ENCODE measurements around the gene BATF2. TPM values are rescaled to one million over a fixed set of nuclear protein-coding genes. Genes with fewer than 3 reads are reported as not detected.

The BATF2 gene
- polyA plus RNA-seq, 1 of the 3 experiments (the other 2 are of a cell fraction), result 0.20 TPM

- Histone ChIP-seq H3K27me3 (ENCODE audit: insufficient read depth) (no peaks in the 10 kb centered on the region), H3F3A (replicated peaks; ENCODE audit: insufficient read depth) (no peaks in the 10 kb centered on the region), H3K9me3 (no peaks in the 10 kb centered on the region), H3K9ac (no peak overlapping the region), H4K20me1 (ENCODE audit: insufficient read depth) (no peaks in the 10 kb centered on the region), H2AFZ (ENCODE audit: low read depth) (no peak overlapping the region), H3K79me2 (ENCODE audit: insufficient read depth) (peaks cover 4% of the 10 kb centered on the region; the same call in 1 of the 2 replicates), H3K9me2 (no peaks in the 10 kb centered on the region), H3K36me3 (replicated peaks in 1 of 2; ENCODE audit: control insufficient read depth in 1 of 2, insufficient read depth in 2 of 2, low read length in 1 of 2) (peaks cover 8 to 10% of the 10 kb centered on the region in 2 experiments), H3K4me1 (ENCODE audit: control insufficient read depth in 1 of 2, insufficient read depth in 2 of 2, low read depth in 1 of 2, low read length in 1 of 2) (peaks cover 0 to 2% of the 10 kb centered on the region in 2 experiments; a peak in 1 of 4 replicates), H3K27ac (ENCODE audit: low read depth in 2 of 2, low read length in 1 of 2) (no peak overlapping the region), H3K4me2 (no peak overlapping the region), H3K4me3 (ENCODE audit: low read depth in 2 of 2, low read length in 1 of 2) (no peak overlapping the region)
- 88% methylated on average over 9 of the region's 13 CpGs for WGBS (ENCODE audit: low lambda C conversion rate)
- CTCF ChIA-PET, result interaction anchor here (0.9 to 1.1 kb wide), 3 partner anchors 9 to 144 kb away, joined by 3 to 4 read pairs (median 3); partner anchors contain the start of gene SAC3D1
- TF ChIP-seq SMC3 (IDR thresholded peaks at IDR 0.05; ENCODE audit: low read depth, low read length) (no peak), ELF1 (IDR thresholded peaks at IDR 0.05) (no peak), MXI1 (IDR thresholded peaks at IDR 0.05; ENCODE audit: low read depth, low read length) (no peak), YY1 (IDR thresholded peaks at IDR 0.05; ENCODE audit: low read depth) (no peak), RXRA (IDR thresholded peaks at IDR 0.05; ENCODE audit: borderline replicate concordance, low read depth) (no peak), RCOR1 (IDR thresholded peaks at IDR 0.05; ENCODE audit: low read length) (no peak), REST (IDR thresholded peaks at IDR 0.05; ENCODE audit: low read depth, low read length) (no peak), GATA2 (CRISPR knock-in tag; IDR thresholded peaks at IDR 0.05) (no peak)
- DNase-seq, result no peak
- POLR2A ChIA-PET, result interaction anchor here (0.8 to 1.4 kb wide), 2 partner anchors 18 to 65 kb away, joined by 3 read pairs; partner anchors contain the start of gene ARL2
These were observed 35.4 kb upstream of the BATF2 start for GRCh38 chr11:65032216-65032615.

- H3K4me2 ChIP-seq, result peak within 1 kb of the TSS; percentile 76
- ChIA-PET CTCF (interaction anchor here (0.6 to 6.0 kb wide), 7 partner anchors 10 to 259 kb away, joined by 3 to 56 read pairs (median 6); partner anchors contain the start of genes ARL2, BATF2 and SAC3D1), POLR2A (interaction anchor here (1.3 kb wide), 1 partner anchor 13 kb away, joined by 5 read pairs; the partner anchor contains the start of gene SAC3D1)
- H4K20me1 ChIP-seq (ENCODE audit: insufficient read depth), result no peaks in the 10 kb centered on the region
- H3K36me3 ChIP-seq (replicated peaks in 1 of 2; ENCODE audit: control insufficient read depth in 1 of 2, insufficient read depth in 2 of 2, low read length in 1 of 2), result peaks cover 2 to 7% of the 10 kb centered on the region in 2 experiments
- WGBS (ENCODE audit: low lambda C conversion rate), result 3% methylated on average over 36 of the region's 51 CpGs
- H3F3A ChIP-seq (replicated peaks; ENCODE audit: insufficient read depth), result no peaks in the 10 kb centered on the region
- peaks cover 0 to 5% of the 10 kb centered on the region in 2 experiments; a peak in 2 of 4 replicates for H3K4me1 ChIP-seq (ENCODE audit: control insufficient read depth in 1 of 2, insufficient read depth in 2 of 2, low read depth in 1 of 2, low read length in 1 of 2)
- H2AFZ ChIP-seq (ENCODE audit: low read depth), result peak within 1 kb of the TSS; percentile 79
- no peaks in the 10 kb centered on the region for H3K9me3 ChIP-seq
- no peaks in the 10 kb centered on the region for H3K27me3 ChIP-seq (ENCODE audit: insufficient read depth)
- peak; percentile 93 for DNase-seq
- peak within 1 kb of the TSS; percentile 60 to 71 for H3K4me3 ChIP-seq (ENCODE audit: low read depth in 2 of 2, low read length in 1 of 2)
- H3K9me2 ChIP-seq, result no peaks in the 10 kb centered on the region
- peak within 1 kb of the TSS; percentile 60; the same call in 1 of the 2 replicates for H3K9ac ChIP-seq
- peaks cover 4% of the 10 kb centered on the region; the same call in 1 of the 2 replicates for H3K79me2 ChIP-seq (ENCODE audit: insufficient read depth)
- H3K27ac ChIP-seq (ENCODE audit: low read depth in 2 of 2, low read length in 1 of 2), result peak within 1 kb of the TSS; percentile 67 to 91
- TF ChIP-seq GABPA (IDR thresholded peaks at IDR 0.05; ENCODE audit: low read depth), result no peak
- TF ChIP-seq SIN3A (IDR thresholded peaks at IDR 0.05; ENCODE audit: borderline replicate concordance, low read depth, low read length), result peak; percentile 75
- TF ChIP-seq MAX (IDR thresholded peaks at IDR 0.05; ENCODE audit: low read depth), result peak; percentile 92
- TF ChIP-seq FOXM1 (IDR thresholded peaks at IDR 0.05; ENCODE audit: low read depth), result no peak
- peak; percentile 37; the same call in 1 of the 2 replicates for TF ChIP-seq TAF1 (IDR thresholded peaks at IDR 0.05; ENCODE audit: borderline replicate concordance, low read depth, low read length)
- peak; percentile 98 for TF ChIP-seq MXI1 (IDR thresholded peaks at IDR 0.05; ENCODE audit: low read depth, low read length)
- peak; percentile 88 for TF ChIP-seq IRF3 (IDR thresholded peaks at IDR 0.05; ENCODE audit: low read depth, low read length)
- TF ChIP-seq CHD2 (IDR thresholded peaks at IDR 0.05; ENCODE audit: low read length, partially characterized antibody), result peak; percentile 3
- TF ChIP-seq POLR2AphosphoS5 (IDR thresholded peaks at IDR 0.05; ENCODE audit: low read depth, low read length), result peak; percentile 79
- TF ChIP-seq RFX5 (IDR thresholded peaks at IDR 0.05; ENCODE audit: low read length), result no peak
These were observed 30.7 kb upstream of the BATF2 start, which contains the start of gene SNX15 for GRCh38 chr11:65027213-65028067. Gene SNX15, plus strand, starts transcription at chr11:65027439. Its CDS starts 99 bp downstream, at chr11:65027538.

All from SK-N-SH (cell line).